ENCODE results near the gene CDH6. TPM values are rescaled to one million over a fixed set of nuclear protein-coding genes. Genes with fewer than 3 reads are reported as not detected.

The CDH6 gene
- total and polyA plus RNA-seq, 8 donors = 0.31 to 10.4 (median 0.65) TPM

DNA sequence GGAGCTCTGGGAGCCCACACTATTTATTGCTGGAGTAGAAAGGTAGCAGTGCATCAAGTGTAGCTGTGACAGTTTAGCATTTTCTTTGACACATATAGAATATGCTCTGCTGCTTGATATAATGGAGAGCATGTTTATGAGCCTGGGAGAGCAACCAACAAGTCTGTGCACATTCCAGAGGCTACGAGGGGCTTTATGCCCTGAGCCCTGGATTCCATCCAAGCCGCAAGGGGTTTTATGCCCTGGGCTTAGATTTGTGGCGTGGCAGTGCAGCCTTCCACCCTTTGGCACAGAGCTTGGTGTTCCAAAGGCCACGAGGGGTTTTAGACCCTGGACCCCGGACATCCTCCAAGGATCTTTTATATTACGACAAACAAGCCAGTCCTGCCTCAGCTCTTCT lies 14.6 kb downstream of the CDH6 start:
- intact Hi-C loops (cut with DNase I) = no loop called here
- WGBS, 2 donors = 72 to 87% methylated on average over 6 of the region's 6 CpGs

DNA sequence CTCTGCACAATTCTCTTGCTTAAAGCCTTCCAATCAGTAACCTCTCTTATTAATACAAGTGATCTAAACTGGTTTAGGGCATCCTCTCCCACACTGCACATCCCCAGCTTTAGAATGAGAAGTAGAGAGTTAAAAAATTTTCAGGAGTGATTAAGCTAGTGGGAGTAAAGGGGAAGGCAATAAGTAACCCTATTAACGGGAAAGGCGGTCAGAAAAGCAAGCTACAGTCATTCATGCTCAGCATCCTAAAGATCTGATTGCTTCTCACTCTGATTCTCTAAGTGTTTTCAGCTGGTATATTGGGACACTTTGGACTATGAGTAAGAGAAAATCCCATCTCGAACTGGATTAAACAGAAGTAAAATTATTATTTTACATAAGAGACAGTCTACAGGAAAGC lies 15.8 kb downstream of the CDH6 start:
- TF ChIP-seq, protein P1, sequence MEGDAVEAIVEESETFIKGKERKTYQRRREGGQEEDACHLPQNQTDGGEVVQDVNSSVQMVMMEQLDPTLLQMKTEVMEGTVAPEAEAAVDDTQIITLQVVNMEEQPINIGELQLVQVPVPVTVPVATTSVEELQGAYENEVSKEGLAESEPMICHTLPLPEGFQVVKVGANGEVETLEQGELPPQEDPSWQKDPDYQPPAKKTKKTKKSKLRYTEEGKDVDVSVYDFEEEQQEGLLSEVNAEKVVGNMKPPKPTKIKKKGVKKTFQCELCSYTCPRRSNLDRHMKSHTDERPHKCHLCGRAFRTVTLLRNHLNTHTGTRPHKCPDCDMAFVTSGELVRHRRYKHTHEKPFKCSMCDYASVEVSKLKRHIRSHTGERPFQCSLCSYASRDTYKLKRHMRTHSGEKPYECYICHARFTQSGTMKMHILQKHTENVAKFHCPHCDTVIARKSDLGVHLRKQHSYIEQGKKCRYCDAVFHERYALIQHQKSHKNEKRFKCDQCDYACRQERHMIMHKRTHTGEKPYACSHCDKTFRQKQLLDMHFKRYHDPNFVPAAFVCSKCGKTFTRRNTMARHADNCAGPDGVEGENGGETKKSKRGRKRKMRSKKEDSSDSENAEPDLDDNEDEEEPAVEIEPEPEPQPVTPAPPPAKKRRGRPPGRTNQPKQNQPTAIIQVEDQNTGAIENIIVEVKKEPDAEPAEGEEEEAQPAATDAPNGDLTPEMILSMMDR (IDR thresholded peaks at IDR 0.05) = no peak
- H3K9me3 ChIP-seq = no peaks in the 10 kb centered on the region
- no peaks in the 10 kb centered on the region for H3K27me3 ChIP-seq
- WGBS, 2 donors = 20 to 25% methylated on average over 3 of the region's 3 CpGs
- no peaks in the 10 kb centered on the region for H3K36me3 ChIP-seq
- FAIRE-seq (no peak), ATAC-seq (no peak), DNase-seq (no peak)
- H3K4me1 ChIP-seq = no peaks in the 10 kb centered on the region
- no peak overlapping the region for H3K4me3 ChIP-seq
- intact Hi-C loops (cut with DNase I) = no loop called here
- no peak overlapping the region for H3K27ac ChIP-seq

More for the DNA sequence above, 14.6 kb downstream of the CDH6 start:
- FAIRE-seq (no peak), DNase-seq (no peak), ATAC-seq (no peak)
- H3K4me3 ChIP-seq = no peak overlapping the region
- H3K36me3 ChIP-seq = no peaks in the 10 kb centered on the region
- no peak overlapping the region for H3K27ac ChIP-seq
- H3K4me1 ChIP-seq = no peaks in the 10 kb centered on the region
- no peaks in the 10 kb centered on the region for H3K27me3 ChIP-seq
- no peaks in the 10 kb centered on the region for H3K9me3 ChIP-seq
- TF ChIP-seq, protein P1 (IDR thresholded peaks at IDR 0.05) = no peak

DNA sequence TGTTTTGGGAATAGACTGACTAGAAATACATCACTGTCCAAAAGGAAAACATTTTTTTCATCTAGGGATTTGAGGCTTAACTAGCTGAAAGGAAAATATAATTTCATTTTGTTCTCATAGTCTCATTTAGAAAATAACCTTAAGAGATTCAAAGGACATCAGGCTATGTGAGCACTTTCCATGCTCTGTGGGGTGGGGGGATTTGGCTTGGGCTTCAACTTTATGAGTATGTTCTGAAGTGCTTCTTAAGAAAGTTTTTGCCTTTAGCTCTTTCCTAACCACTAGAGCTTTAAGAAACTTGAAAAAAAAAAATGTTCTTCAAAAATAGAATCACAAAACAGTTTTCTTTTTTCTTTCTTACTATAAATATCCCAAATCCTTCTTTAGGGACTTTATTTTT lies 17.6 kb downstream of the CDH6 start:
- ATAC-seq (no peak), FAIRE-seq (no peak), DNase-seq (no peak)
- intact Hi-C loops (cut with DNase I) = no loop called here
- H3K9me3 ChIP-seq = no peaks in the 10 kb centered on the region
- TF ChIP-seq, protein P1 (IDR thresholded peaks at IDR 0.05) = no peak
- no peak overlapping the region for H3K27ac ChIP-seq
- H3K36me3 ChIP-seq = no peaks in the 10 kb centered on the region
- H3K27me3 ChIP-seq = no peaks in the 10 kb centered on the region
- no peak overlapping the region for H3K4me3 ChIP-seq
- H3K4me1 ChIP-seq = no peaks in the 10 kb centered on the region

DNA sequence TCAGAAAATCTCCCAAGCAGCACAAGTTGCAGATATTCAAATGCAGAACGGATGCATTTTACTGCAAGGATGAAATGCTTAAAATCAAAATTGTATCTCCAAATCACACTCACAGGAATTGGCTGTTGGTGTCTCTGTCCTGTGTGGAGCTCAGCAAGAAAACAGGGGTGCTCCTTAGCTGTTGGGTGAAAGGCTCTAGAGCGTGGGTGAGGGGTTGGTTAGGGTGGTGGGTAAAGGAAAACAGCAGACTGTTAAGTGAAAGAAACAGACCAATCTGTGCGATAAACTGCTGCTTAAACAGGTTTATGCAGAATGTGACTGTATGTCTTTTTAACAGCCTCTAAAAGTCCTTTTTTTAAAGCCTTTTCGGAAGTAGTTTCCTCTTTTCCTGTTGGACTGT lies 19.8 kb downstream of the CDH6 start:
- Histone ChIP-seq H3K9me3 (no peaks in the 10 kb centered on the region), H3K27ac (peak overlapping the region in 1 of 4 donors; percentile 6), H3K27me3 (no peaks in the 10 kb centered on the region), H3K4me3 (no peak overlapping the region), H3K4me1 (no peaks in the 10 kb centered on the region), H3K36me3 (no peaks in the 10 kb centered on the region)
- no peak for DNase-seq
- TF ChIP-seq, protein P1 (IDR thresholded peaks at IDR 0.05) = no peak
- ATAC-seq = no peak
- FAIRE-seq = no peak
- intact Hi-C loops (cut with DNase I) = no loop called here
- WGBS, 2 donors = 40 to 47% methylated on average over 4 of the region's 4 CpGs

DNA sequence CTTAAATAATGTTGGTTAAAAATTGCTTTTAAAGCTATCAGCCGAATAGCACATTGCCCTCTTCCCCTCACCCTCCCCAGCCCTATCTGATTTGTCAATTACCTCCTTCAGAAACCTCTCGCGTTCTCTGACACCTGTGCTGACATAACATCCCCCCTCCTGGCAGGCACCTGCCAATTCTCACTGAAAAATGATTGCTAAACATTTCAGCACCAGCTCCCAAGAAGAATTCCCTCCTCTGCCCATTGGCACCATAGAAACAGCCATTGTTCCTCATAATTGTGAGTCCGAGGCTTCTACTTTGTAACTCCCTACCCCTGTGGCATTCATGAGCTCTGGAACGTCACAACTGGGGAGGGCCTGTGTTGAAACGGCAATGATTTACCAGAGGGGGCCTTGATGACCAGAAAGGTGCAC lies 20.2 kb downstream of the CDH6 start:
- H3K27me3 ChIP-seq = no peaks in the 10 kb centered on the region
- H3K4me3 ChIP-seq = no peak overlapping the region

More for the DNA sequence above, 20.2 kb downstream of the CDH6 start:
- H3K36me3 ChIP-seq = no peaks in the 10 kb centered on the region
- DNase-seq (no peak), FAIRE-seq (no peak), ATAC-seq (peak in 2 of 4 donors; percentile 46 to 64)
- intact Hi-C loops (cut with DNase I) = no loop called here
- TF ChIP-seq, protein P1 (IDR thresholded peaks at IDR 0.05) = no peak
- peak overlapping the region in 1 of 4 donors; percentile 6 for H3K27ac ChIP-seq
- 3 to 8% methylated on average over 6 of the region's 6 CpGs for WGBS, 2 donors
- H3K9me3 ChIP-seq = no peaks in the 10 kb centered on the region
- H3K4me1 ChIP-seq = no peaks in the 10 kb centered on the region
